ENCODE data around the gene HLF. TPM values are rescaled to one million over a fixed set of nuclear protein-coding genes. Genes with fewer than 3 reads are reported as not detected.

Gene HLF
- total RNA-seq, 1 experiment from 2014 or later, result 1.5 TPM

- TF ChIP-seq ZBTB33 (IDR thresholded peaks at IDR 0.05; ENCODE audit: extremely low read depth, insufficient replicate concordance, low read length) (no peak), CTCF (IDR thresholded peaks at IDR 0.05 in 2 of 3, conservative IDR thresholded peaks at IDR 0.05 in 1 of 3; ENCODE audit: borderline replicate concordance in 1 of 3, insufficient read depth in 1 of 3, low read depth in 2 of 3, low read length in 2 of 3) (no peak), POLR2A (IDR thresholded peaks at IDR 0.05; ENCODE audit: borderline replicate concordance, extremely low read depth, insufficient read depth, insufficient read length) (no peak)
Measured at GRCh38 chr17:55283256-55283965, 18.7 kb downstream of the HLF start (continued).

GRCh38 chr17:55284001-55284884 is 19.5 kb downstream of the HLF start:
- Histone ChIP-seq H3K4me2 (ENCODE audit: low read length) (no peak overlapping the region), H3K4me3 (replicated peaks in 1 of 2; ENCODE audit: low read depth in 1 of 2, low read length in 2 of 2) (no peak overlapping the region), H3K9ac (ENCODE audit: low read length) (no peak overlapping the region), H3K4me1 (ENCODE audit: control insufficient read depth in 1 of 2, insufficient read depth in 2 of 2, low read length in 2 of 2) (peaks cover 10 to 24% of the 10 kb centered on the region in 2 experiments), H3K79me2 (ENCODE audit: insufficient read depth, low read length) (no peaks in the 10 kb centered on the region), H2AFZ (ENCODE audit: low read depth, low read length, poor library complexity, severe bottlenecking) (no peak overlapping the region), H3K9me2 (ENCODE audit: insufficient read depth) (no peaks in the 10 kb centered on the region), H3K27ac (ENCODE audit: low read depth, low read length) (no peak overlapping the region), H4K20me1 (ENCODE audit: insufficient read depth) (no peaks in the 10 kb centered on the region), H3K9me3 (ENCODE audit: control insufficient read depth in 1 of 2, insufficient read depth in 1 of 2, low read depth in 1 of 2, low read length in 2 of 2) (no peaks in the 10 kb centered on the region), H3K36me3 (ENCODE audit: control insufficient read depth in 1 of 2, insufficient read depth in 2 of 2, low read length in 2 of 2) (no peaks in the 10 kb centered on the region), H3K27me3 (ENCODE audit: insufficient read depth, low read length) (no peaks in the 10 kb centered on the region)
- RAD21 ChIA-PET (ENCODE audit: low non-redundant PET in 1 of 2, low total read pairs in 2 of 2, uncharacterized antibody in 2 of 2, unreplicated experiment in 2 of 2), result no interaction called here
- BruUV-seq (replicated peaks), result no TSS peak
- ATAC-seq (no peak), DNase-seq (ENCODE audit: low read depth, low spot score) (no peak)
- POLR2A ChIA-PET, result no interaction called here
- intact Hi-C loops (cut with micrococcal nuclease), result no loop called here
- CTCF ChIA-PET, result interaction anchor here (0.7 kb wide), 1 partner anchor 12 kb away, joined by 3 read pairs; no protein-coding TSS in a partner anchor
- TF ChIP-seq ZBTB33 (IDR thresholded peaks at IDR 0.05; ENCODE audit: extremely low read depth, insufficient replicate concordance, low read length) (no peak), EGR1 (IDR thresholded peaks at IDR 0.05; ENCODE audit: low read depth) (no peak), EZH2phosphoT487 (IDR thresholded peaks at IDR 0.05; ENCODE audit: borderline replicate concordance) (no peak), TCF7L2 (IDR thresholded peaks at IDR 0.05; ENCODE audit: borderline replicate concordance, extremely low read depth, insufficient read depth, insufficient read length) (no peak), CEBPB (IDR thresholded peaks at IDR 0.05; ENCODE audit: low read depth) (no peak), SRF (IDR thresholded peaks at IDR 0.05; ENCODE audit: low read depth) (no peak), SP1 (IDR thresholded peaks at IDR 0.05; ENCODE audit: low read depth) (no peak), REST (IDR thresholded peaks at IDR 0.05; ENCODE audit: low read depth) (no peak)

Data from HCT116 (cell line).